ENCODE data around the gene PTPRD.
"Not testable (repeated sequence)": the region's sequence is repeated elsewhere in the genome, so short reads cannot be mapped to it uniquely, and the experiment has no call there.

The PTPRD gene

GRCh38 chr9:9079473-9079872 lies 1533.3 kb downstream of the PTPRD start:
- in situ Hi-C loops (cut with MboI; ENCODE audit: low sequenced_read_pairs), result no loop called here

- in situ Hi-C loops (cut with MboI; ENCODE audit: low sequenced_read_pairs), result no loop called here
Measured at GRCh38 chr9:9078301-9078700, 1534.5 kb downstream of the PTPRD start.

GRCh38 chr9:9061627-9062026 lies 1551.2 kb downstream of the PTPRD start:
- in situ Hi-C loops (cut with MboI; ENCODE audit: low sequenced_read_pairs), result no loop called here

GRCh38 chr9:9054354-9054992 lies 1558.3 kb downstream of the PTPRD start:
- in situ Hi-C loops (cut with MboI; ENCODE audit: low sequenced_read_pairs), result no loop called here

- in situ Hi-C loops (cut with MboI; ENCODE audit: low sequenced_read_pairs), result no loop called here
Measured at GRCh38 chr9:9045572-9045971, 1567.2 kb downstream of the PTPRD start.

GRCh38 chr9:9045072-9045471 lies 1567.7 kb downstream of the PTPRD start:
- in situ Hi-C loops (cut with MboI; ENCODE audit: low sequenced_read_pairs), result no loop called here

GRCh38 chr9:9043788-9044187 lies 1569.0 kb downstream of the PTPRD start:
- in situ Hi-C loops (cut with MboI; ENCODE audit: low sequenced_read_pairs), result not testable (repeated sequence)

- in situ Hi-C loops (cut with MboI; ENCODE audit: low sequenced_read_pairs), result no loop called here
Measured at GRCh38 chr9:9041756-9042155, 1571.0 kb downstream of the PTPRD start.

GRCh38 chr9:9033022-9033421 lies 1579.8 kb downstream of the PTPRD start:
- in situ Hi-C loops (cut with MboI; ENCODE audit: low sequenced_read_pairs), result no loop called here

- in situ Hi-C loops (cut with MboI; ENCODE audit: low sequenced_read_pairs), result no loop called here
Measured at GRCh38 chr9:9016597-9016996, 1596.2 kb downstream of the PTPRD start.

- in situ Hi-C loops (cut with MboI; ENCODE audit: low sequenced_read_pairs), result no loop called here
Measured at GRCh38 chr9:9004810-9005209, 1608.0 kb downstream of the PTPRD start.

- in situ Hi-C loops (cut with MboI; ENCODE audit: low sequenced_read_pairs), result no loop called here
Measured at GRCh38 chr9:9002826-9003583, 1609.8 kb downstream of the PTPRD start.

GRCh38 chr9:8980496-8981013 lies 1632.2 kb downstream of the PTPRD start:
- in situ Hi-C loops (cut with MboI; ENCODE audit: low sequenced_read_pairs), result no loop called here

- in situ Hi-C loops (cut with MboI; ENCODE audit: low sequenced_read_pairs), result no loop called here
Measured at GRCh38 chr9:8978334-8978733, 1634.5 kb downstream of the PTPRD start.

- in situ Hi-C loops (cut with MboI; ENCODE audit: low sequenced_read_pairs), result not testable (repeated sequence)
Measured at GRCh38 chr9:8968350-8968749, 1644.5 kb downstream of the PTPRD start.

GRCh38 chr9:8963885-8964284 lies 1648.9 kb downstream of the PTPRD start:
- in situ Hi-C loops (cut with MboI; ENCODE audit: low sequenced_read_pairs), result no loop called here

GRCh38 chr9:8962084-8962483 lies 1650.7 kb downstream of the PTPRD start:
- in situ Hi-C loops (cut with MboI; ENCODE audit: low sequenced_read_pairs), result no loop called here

GRCh38 chr9:8961186-8961851 lies 1651.5 kb downstream of the PTPRD start:
- in situ Hi-C loops (cut with MboI; ENCODE audit: low sequenced_read_pairs), result no loop called here

GRCh38 chr9:8960254-8960653 lies 1652.5 kb downstream of the PTPRD start:
- in situ Hi-C loops (cut with MboI; ENCODE audit: low sequenced_read_pairs), result no loop called here

- in situ Hi-C loops (cut with MboI; ENCODE audit: low sequenced_read_pairs), result no loop called here
Measured at GRCh38 chr9:8958358-8958757, 1654.4 kb downstream of the PTPRD start.

- in situ Hi-C loops (cut with MboI; ENCODE audit: low sequenced_read_pairs), result no loop called here
Measured at GRCh38 chr9:8955315-8955714, 1657.5 kb downstream of the PTPRD start.

GRCh38 chr9:8946461-8946860 lies 1666.3 kb downstream of the PTPRD start:
- in situ Hi-C loops (cut with MboI; ENCODE audit: low sequenced_read_pairs), result no loop called here

All from HL-60/S4 treated with phorbol 12-myristate 13-acetate at 8.2 ng/mL for 4 days and 3 days (cell line).